D721Med (cell line): ENCODE data around the gene LRRC8C.

ENCODE experiments used
- DNase-seq: peaks from one replicate; pipeline ENCODE4 v3.0.0; 2011; ENCODE audit warnings: low spot score; ENCODE audit not compliant: insufficient read length
- FAIRE-seq: peaks from 2 replicates; lab custom pipeline; 2011; peaks lifted over from hg19 to GRCh38; lab: Jason Lieb, UNC
- TF ChIP-seq, protein P1 (sequence below): IDR thresholded peaks from 2 replicates; pipeline ENCODE4 v1.5.1; 2012; ENCODE audit warnings: mild to moderate bottlenecking, control low read depth; ENCODE audit not compliant: insufficient read depth; ENCODE audit errors: missing control alignments

LRRC8C gene

DNA sequence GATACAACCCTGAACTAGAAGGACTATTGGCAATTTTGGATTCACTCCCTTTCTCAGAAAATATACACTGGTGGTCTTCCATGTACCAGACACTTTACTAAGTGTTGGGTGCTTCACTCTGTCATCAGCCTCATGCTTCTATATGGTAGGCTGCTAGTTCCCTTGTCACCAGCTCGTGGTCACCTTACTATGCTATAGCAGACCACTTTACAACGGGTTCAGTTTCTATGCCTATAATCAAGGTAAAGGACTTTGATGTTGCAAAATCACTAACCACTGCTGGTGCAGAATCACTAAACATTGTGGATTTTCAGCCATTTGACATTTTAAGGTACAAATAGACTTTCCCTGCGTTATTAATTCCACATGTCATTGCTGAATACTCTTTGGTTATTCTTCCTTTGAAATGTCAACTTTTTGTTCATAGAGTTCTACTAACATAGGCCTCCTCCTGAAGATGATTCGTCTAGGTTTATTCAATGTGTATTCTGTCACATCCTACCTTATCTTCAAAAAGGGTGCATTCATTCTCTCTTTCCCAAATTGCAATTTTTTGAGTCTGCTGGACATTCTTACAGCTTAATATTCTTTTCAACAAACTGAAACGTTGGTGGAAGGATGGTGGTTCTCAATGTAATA, 78.3 kb downstream of the LRRC8C start:
- TF ChIP-seq, protein P1, sequence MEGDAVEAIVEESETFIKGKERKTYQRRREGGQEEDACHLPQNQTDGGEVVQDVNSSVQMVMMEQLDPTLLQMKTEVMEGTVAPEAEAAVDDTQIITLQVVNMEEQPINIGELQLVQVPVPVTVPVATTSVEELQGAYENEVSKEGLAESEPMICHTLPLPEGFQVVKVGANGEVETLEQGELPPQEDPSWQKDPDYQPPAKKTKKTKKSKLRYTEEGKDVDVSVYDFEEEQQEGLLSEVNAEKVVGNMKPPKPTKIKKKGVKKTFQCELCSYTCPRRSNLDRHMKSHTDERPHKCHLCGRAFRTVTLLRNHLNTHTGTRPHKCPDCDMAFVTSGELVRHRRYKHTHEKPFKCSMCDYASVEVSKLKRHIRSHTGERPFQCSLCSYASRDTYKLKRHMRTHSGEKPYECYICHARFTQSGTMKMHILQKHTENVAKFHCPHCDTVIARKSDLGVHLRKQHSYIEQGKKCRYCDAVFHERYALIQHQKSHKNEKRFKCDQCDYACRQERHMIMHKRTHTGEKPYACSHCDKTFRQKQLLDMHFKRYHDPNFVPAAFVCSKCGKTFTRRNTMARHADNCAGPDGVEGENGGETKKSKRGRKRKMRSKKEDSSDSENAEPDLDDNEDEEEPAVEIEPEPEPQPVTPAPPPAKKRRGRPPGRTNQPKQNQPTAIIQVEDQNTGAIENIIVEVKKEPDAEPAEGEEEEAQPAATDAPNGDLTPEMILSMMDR: no peak
- DNase-seq (no peak), FAIRE-seq (no peak)

DNA sequence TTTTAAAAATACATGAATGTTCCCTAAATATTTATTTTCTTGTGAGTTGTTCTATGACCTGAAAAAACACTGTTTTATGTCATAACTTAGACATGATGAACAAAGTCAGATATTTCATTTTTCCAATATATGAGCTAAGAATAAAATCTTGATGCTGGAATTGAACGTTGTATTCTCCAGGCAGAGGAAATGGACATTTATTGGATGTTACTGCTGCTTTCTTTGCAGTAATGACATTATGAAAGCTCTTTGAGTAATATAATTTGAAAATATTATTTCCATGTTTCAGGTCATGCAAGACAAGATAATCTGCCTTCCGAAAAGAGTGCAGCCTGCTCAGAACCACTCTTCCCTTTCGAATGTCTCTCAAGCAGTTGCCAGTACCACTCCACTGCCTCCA, 79.5 kb downstream of the LRRC8C start:
- FAIRE-seq: no peak
- TF ChIP-seq, protein P1: no peak
- no peak for DNase-seq

DNA sequence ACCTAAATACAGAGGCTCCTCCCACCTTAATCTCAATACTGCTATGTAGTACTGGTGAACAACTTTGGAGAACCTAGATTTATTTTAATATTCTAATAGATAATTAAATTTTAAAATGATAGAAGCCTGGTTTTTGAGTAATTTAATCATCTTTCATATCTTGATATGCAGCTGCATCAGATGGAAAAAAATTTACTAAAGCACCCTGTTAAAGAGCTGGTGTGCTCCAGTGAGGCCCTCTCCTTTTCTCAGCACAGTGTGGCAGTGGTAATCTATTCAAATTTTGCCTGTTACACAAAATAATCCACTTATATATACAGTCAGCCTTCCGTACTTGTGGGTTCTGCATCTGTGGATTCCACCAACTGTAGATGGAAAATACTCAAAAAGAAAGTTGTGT, 82.8 kb downstream of the LRRC8C start:
- FAIRE-seq: no peak
- TF ChIP-seq, protein P1: no peak

DNA sequence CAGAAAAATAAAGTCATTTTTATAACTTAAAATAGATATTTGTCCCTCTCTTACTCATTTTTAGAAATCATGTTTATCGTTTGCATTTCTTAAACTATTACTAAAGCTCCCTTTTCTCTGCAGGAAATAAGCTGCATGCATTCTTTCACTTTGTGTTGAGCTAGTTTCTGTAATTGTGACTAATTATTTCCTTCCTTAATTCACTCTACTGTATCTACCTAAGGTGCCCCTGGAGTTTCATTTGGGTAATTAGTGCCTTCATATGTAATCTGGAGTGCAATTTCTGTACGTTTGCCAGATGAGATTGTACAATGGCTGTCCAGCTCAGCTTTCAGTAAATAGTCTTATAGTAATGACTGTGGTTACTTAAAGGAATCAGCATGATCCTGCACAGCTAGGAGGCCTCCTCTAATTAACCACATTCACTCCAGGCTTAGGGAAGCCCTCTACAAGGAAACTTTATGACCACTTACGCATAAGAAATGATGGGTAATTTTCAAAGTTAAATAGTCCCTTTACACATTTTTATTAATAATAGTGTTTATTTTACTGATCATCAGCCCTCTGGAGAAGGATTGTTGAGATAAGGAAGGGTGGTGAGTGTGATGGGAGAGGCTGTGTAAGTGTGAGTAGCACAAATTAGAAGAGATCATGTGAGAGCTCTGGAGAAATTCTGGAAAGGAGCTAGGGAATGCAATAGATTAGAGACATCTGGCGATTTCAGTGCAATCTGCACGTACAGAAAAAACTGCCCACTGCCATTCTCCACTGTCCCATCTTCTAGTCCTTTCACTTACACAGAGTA, 86.8 kb downstream of the LRRC8C start:
- FAIRE-seq (no peak), DNase-seq (no peak)
- TF ChIP-seq, protein P1: no peak

More for the DNA sequence above, 82.8 kb downstream of the LRRC8C start:
- no peak for DNase-seq

DNA sequence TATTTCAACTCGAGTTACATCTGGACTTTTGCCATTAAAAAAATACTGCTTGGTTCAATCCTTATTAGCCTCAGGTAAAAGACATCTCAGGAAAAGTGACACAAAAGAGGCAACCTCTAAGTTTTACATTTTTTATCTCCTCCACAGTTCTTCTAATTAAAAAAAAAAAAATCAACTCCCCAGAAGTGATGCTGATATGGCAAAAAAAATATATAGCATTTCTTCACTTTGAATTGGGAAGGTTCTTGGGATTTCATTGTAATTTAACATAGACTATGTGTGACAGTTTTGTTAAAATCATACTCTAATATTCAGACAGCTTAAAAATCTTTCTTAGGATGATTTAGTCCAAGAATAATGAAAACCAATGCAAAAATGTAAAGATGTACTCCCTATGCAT, 87.9 kb downstream of the LRRC8C start:
- FAIRE-seq (no peak), DNase-seq (no peak)
- TF ChIP-seq, protein P1: no peak

DNA sequence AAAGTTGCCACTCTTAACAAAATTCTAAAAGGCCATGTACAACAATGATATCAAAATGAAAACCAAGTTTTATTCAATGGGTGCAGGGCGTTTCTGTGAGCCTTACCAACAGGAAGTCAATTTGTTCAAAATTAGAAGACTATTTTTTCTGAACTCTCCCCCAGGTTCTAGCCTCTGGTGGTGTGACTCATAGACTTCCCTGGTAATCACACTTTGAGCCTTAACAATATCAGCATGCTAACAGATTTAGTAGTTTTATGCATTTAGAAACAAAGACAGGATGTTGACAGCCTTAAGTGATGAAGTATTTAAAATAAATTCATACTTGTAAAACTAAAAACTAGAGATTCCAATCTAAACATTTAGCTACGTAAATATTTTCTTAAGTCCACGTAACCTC, 88.4 kb downstream of the LRRC8C start:
- DNase-seq (no peak), FAIRE-seq (no peak)
- TF ChIP-seq, protein P1: no peak

DNA sequence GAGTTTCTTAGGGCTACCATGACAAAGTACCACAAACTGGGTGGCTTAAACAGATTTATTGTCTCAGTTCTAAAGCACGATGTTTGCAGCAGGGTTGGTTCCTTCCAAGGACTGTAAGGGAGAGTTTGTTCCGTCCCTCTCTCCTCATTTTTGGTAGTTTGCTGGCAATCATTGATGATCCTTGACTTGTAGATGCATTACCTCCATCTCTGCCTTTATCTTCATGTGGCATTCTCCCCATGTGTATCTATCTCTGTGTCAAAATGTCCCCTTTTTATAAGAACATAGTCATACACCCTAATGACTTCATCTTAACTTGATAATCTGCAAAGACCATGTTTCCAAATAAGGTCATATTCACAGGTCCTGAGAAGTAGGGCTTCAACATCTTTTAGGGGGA, 90.2 kb downstream of the LRRC8C start:
- TF ChIP-seq, protein P1: no peak

More for the DNA sequence above, 90.2 kb downstream of the LRRC8C start:
- DNase-seq (no peak), FAIRE-seq (no peak)
